OCI-LY1 (cell line): ENCODE measurements around the gene STK38.

ENCODE experiments used
- H2AFZ ChIP-seq: fragments of 200-600 bp; sonication (generic), shearing (Covaris generic); 2 replicates; pipeline ENCODE4 v1.6.0; 2014; ENCODE audit warnings: antibody characterized with exemption, mild to moderate bottlenecking, low read length
- H3F3A ChIP-seq: fragments of 200-600 bp; sonication (generic), shearing (Covaris generic); 2 replicates; pipeline ENCODE4 v1.6.0; 2014; ENCODE audit warnings: mild to moderate bottlenecking, antibody characterized with exemption, low read length, moderate library complexity; ENCODE audit not compliant: insufficient read depth
- H3K27ac ChIP-seq: fragments of 200-600 bp; sonication (generic); 2 replicates; pipeline ENCODE4 v1.5.1; 2014; ENCODE audit warnings: low read length, mixed run types, mild to moderate bottlenecking, low read depth; ENCODE audit not compliant: poor library complexity, severe bottlenecking
- H3K27me3 ChIP-seq: fragments of 200-600 bp; sonication (generic); 2 replicates; pipeline ENCODE4 v1.6.0; 2014; ENCODE audit warnings: antibody characterized with exemption, mild to moderate bottlenecking, low read length, moderate library complexity; ENCODE audit not compliant: insufficient read depth
- H3K36me3 ChIP-seq: fragments of 200-600 bp; sonication (generic); 2 replicates; pipeline ENCODE4 v1.6.1; 2014; ENCODE audit warnings: mild to moderate bottlenecking, antibody characterized with exemption, low read length, moderate library complexity, mixed read lengths; ENCODE audit not compliant: insufficient read depth
- H3K4me1 ChIP-seq: fragments of 200-600 bp; sonication (generic); 2 replicates; pipeline ENCODE4 v1.5.1; 2014; ENCODE audit warnings: mild to moderate bottlenecking, low read length, moderate library complexity; ENCODE audit not compliant: insufficient read depth, severe bottlenecking
- H3K4me2 ChIP-seq: fragments of 200-600 bp; sonication (generic), shearing (Covaris generic); 2 replicates; pipeline ENCODE4 v1.6.1; 2014; ENCODE audit warnings: low read length
- H3K4me3 ChIP-seq: fragments of 200-600 bp; sonication (generic); 2 replicates; pipeline ENCODE4 v1.5.1; 2014; ENCODE audit warnings: low read length, low read depth, mild to moderate bottlenecking, mixed read lengths; ENCODE audit not compliant: poor library complexity, severe bottlenecking
- H3K79me2 ChIP-seq: fragments of 200-600 bp; shearing (Covaris generic); 2 replicates; pipeline ENCODE4 v1.6.1; 2016; ENCODE audit warnings: mixed run types, low read length, mixed read lengths; ENCODE audit not compliant: insufficient read depth
- H3K9ac ChIP-seq: fragments of 200-600 bp; sonication (generic), shearing (Covaris generic); 2 replicates; pipeline ENCODE4 v1.6.1; 2014; ENCODE audit warnings: mild to moderate bottlenecking, low read length, mixed read lengths
- H3K9me2 ChIP-seq: fragments of 200-600 bp; sonication (generic), shearing (Covaris generic); 2 replicates; pipeline ENCODE4 v1.6.1; 2014; ENCODE audit warnings: low read depth, mild to moderate bottlenecking, low read length, mixed read lengths
- H3K9me3 ChIP-seq: fragments of 200-600 bp; shearing (Covaris generic); 2 replicates; pipeline ENCODE4 v1.6.1; 2014; ENCODE audit warnings: low read length, mixed read lengths
- H4K20me1 ChIP-seq: fragments of 200-600 bp; sonication (generic), shearing (Covaris generic); 2 replicates; pipeline ENCODE4 v1.6.0; 2016; ENCODE audit warnings: mild to moderate bottlenecking, low read length; ENCODE audit not compliant: insufficient read depth
- EZH2 ChIP-seq: fragments of 200-600 bp; sonication (generic), shearing (Covaris generic); IDR thresholded peaks from 2 replicates; pipeline ENCODE4 v1.8.0; 2017; ENCODE audit warnings: borderline replicate concordance, mixed run types, mild to moderate bottlenecking, antibody characterized with exemption, low read length, moderate library complexity, mixed read lengths
- TF ChIP-seq, protein P1 (sequence below): fragments of 200-600 bp; sonication (generic), shearing (Covaris generic); IDR thresholded peaks from 2 replicates; pipeline ENCODE4 v1.5.1; 2017; ENCODE audit warnings: mild to moderate bottlenecking, antibody characterized with exemption, low read length, moderate library complexity, mixed read lengths

STK38 gene

GRCh38 chr6:36501686-36502085 lies 45.6 kb downstream of the STK38 start:
- Histone ChIP-seq H4K20me1 (no peaks in the 10 kb centered on the region), H3K79me2 (no peaks in the 10 kb centered on the region), H3K9me2 (no peaks in the 10 kb centered on the region), H2AFZ (no peak overlapping the region), H3F3A (no peaks in the 10 kb centered on the region), H3K4me3 (no peak overlapping the region), H3K4me2 (no peak overlapping the region), H3K9me3 (no peaks in the 10 kb centered on the region), H3K27ac (no peak overlapping the region), H3K4me1 (no peaks in the 10 kb centered on the region), H3K9ac (no peak overlapping the region), H3K36me3 (peaks cover 68% of the 10 kb centered on the region), H3K27me3 (no peaks in the 10 kb centered on the region)
- TF ChIP-seq EZH2, result no peak
- TF ChIP-seq, protein P1, sequence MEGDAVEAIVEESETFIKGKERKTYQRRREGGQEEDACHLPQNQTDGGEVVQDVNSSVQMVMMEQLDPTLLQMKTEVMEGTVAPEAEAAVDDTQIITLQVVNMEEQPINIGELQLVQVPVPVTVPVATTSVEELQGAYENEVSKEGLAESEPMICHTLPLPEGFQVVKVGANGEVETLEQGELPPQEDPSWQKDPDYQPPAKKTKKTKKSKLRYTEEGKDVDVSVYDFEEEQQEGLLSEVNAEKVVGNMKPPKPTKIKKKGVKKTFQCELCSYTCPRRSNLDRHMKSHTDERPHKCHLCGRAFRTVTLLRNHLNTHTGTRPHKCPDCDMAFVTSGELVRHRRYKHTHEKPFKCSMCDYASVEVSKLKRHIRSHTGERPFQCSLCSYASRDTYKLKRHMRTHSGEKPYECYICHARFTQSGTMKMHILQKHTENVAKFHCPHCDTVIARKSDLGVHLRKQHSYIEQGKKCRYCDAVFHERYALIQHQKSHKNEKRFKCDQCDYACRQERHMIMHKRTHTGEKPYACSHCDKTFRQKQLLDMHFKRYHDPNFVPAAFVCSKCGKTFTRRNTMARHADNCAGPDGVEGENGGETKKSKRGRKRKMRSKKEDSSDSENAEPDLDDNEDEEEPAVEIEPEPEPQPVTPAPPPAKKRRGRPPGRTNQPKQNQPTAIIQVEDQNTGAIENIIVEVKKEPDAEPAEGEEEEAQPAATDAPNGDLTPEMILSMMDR, result no peak

GRCh38 chr6:36499918-36500317 lies 47.4 kb downstream of the STK38 start:
- Histone ChIP-seq H3K36me3 (peaks cover 66% of the 10 kb centered on the region), H3K27ac (no peak overlapping the region), H2AFZ (no peak overlapping the region)

DNA sequence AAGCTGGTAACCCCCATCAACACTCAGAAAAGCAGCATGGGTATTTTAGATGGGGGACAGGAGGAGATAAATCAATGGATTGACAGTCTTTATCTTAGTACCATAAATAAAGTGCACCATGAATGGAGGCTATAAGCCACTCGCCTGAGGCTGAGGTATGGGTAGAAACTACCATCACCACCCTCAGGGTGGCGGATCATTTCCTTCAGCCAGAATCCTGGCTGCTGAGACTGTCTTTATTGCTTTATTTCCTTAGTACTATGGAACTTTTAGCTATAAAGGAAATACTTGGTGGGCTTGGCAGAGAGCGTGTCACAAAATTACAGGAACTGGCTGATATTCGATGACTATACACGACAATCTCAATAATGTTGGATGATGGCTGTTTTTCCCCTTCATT lies 52.2 kb downstream of the STK38 start:
- no peaks in the 10 kb centered on the region for H3K27me3 ChIP-seq

More at GRCh38 chr6:36499918-36500317, 47.4 kb downstream of the STK38 start:
- no peak overlapping the region for H3K9ac ChIP-seq
- H3F3A ChIP-seq, result no peaks in the 10 kb centered on the region
- H3K27me3 ChIP-seq, result no peaks in the 10 kb centered on the region
- H3K4me2 ChIP-seq, result no peak overlapping the region
- H3K9me2 ChIP-seq, result no peaks in the 10 kb centered on the region
- TF ChIP-seq, protein P1, result no peak
- TF ChIP-seq EZH2, result no peak
- H3K4me3 ChIP-seq, result no peak overlapping the region
- H3K79me2 ChIP-seq, result no peaks in the 10 kb centered on the region
- H3K4me1 ChIP-seq, result no peaks in the 10 kb centered on the region
- H3K9me3 ChIP-seq, result no peaks in the 10 kb centered on the region
- no peaks in the 10 kb centered on the region for H4K20me1 ChIP-seq

More for the DNA sequence above, 52.2 kb downstream of the STK38 start:
- Histone ChIP-seq H2AFZ (no peak overlapping the region), H4K20me1 (no peaks in the 10 kb centered on the region), H3K4me2 (no peak overlapping the region), H3K9me3 (no peaks in the 10 kb centered on the region), H3K36me3 (peaks cover 66% of the 10 kb centered on the region), H3K79me2 (no peaks in the 10 kb centered on the region), H3K9ac (no peak overlapping the region), H3K4me1 (no peaks in the 10 kb centered on the region), H3K27ac (no peak overlapping the region), H3F3A (no peaks in the 10 kb centered on the region), H3K4me3 (no peak overlapping the region), H3K9me2 (no peaks in the 10 kb centered on the region)
- no peak for TF ChIP-seq EZH2
- TF ChIP-seq, protein P1, result no peak
